K562 (cell line): ENCODE results near the gene ERCC1. TPM values are rescaled to one million over a fixed set of nuclear protein-coding genes. Genes with fewer than 3 reads are reported as not detected.
A peak's percentile ranks its signal among the peaks of the same experiment; 100 is the strongest.

Experiments used
- ATF7 ChIP-seq: fragments of 450-650 bp; IDR thresholded peaks from 2 replicates; pipeline ENCODE4 v1.7.1; 2014; ENCODE audit warnings: mild to moderate bottlenecking, moderate library complexity
- HOXB6 ChIP-seq: fragments of 250-450 bp; sonication (Bioruptor Pico); IDR thresholded peaks from 2 replicates; pipeline ENCODE4 v1.5.1; 2022; ENCODE audit warnings: mild to moderate bottlenecking, borderline replicate concordance
- MAX ChIP-seq: sonication (generic); formaldehyde crosslinking; IDR thresholded peaks from 2 replicates; pipeline ENCODE4 v1.9.0; 2022; ENCODE audit warnings: mild to moderate bottlenecking, missing genetic modification reagents
- MGA ChIP-seq: fragments of 450-650 bp; IDR thresholded peaks from 2 replicates; pipeline ENCODE4 v1.6.1; 2016; ENCODE audit warnings: mild to moderate bottlenecking, moderate library complexity
- MTA1 ChIP-seq: fragments of 450-650 bp; IDR thresholded peaks from 2 replicates; pipeline ENCODE4 v1.6.1; 2017; ENCODE audit warnings: borderline replicate concordance
- MXD1 ChIP-seq: fragments of 250-450 bp; sonication (Bioruptor Pico); IDR thresholded peaks from 2 replicates; pipeline ENCODE4 v1.8.0; 2021; ENCODE audit warnings: borderline replicate concordance, mild to moderate bottlenecking, moderate library complexity; ENCODE audit not compliant: poor library complexity, severe bottlenecking
- POU5F1 ChIP-seq: fragments of 150-350 bp; IDR thresholded peaks from 2 replicates; pipeline ENCODE4 v1.6.1; 2014; ENCODE audit warnings: borderline replicate concordance, low read length, low read depth, mild to moderate bottlenecking; ENCODE audit not compliant: partially characterized antibody
- PRDM10 ChIP-seq: fragments of 450-650 bp; IDR thresholded peaks from 2 replicates; pipeline ENCODE4 v1.6.1; 2018; ENCODE audit not compliant: partially characterized antibody
- TOE1 ChIP-seq, 2 experiments: fragments of 450-650 bp in 1 of 2; sonication (generic) in 1 of 2; formaldehyde crosslinking in 1 of 2; IDR thresholded peaks; 2 replicates each; pipeline versions ENCODE4 v1.7.1 to v1.8.0; 2016 to 2022; ENCODE audit warnings: borderline replicate concordance in 2 of 2, mild to moderate bottlenecking in 2 of 2, antibody characterized with exemption in 1 of 2, inconsistent platforms in 1 of 2, low read depth in 1 of 2, missing genetic modification reagents in 1 of 2, moderate library complexity in 1 of 2
- polyA plus RNA-seq, 8 experiments: library from polyadenylated mRNA; depleted of rRNA in 4 of 8; stranded (reverse) in 5 of 8; unstranded in 3 of 8; fragments of >200 nt; fragmentation: Nextera tagmentation in 2 of 8; fragmentation: Illumina TruSeq in 1 of 8; extraction: Ambion mirVana in 2 of 8; extraction: Trizol in 1 of 8; gene quantifications; 2 replicates each; pipeline versions ENCODE4 v1.2.1 to v1.2.3, GENCODE V29; 2011 to 2014; ENCODE audit warnings: inconsistent platforms in 1 of 8, missing spikeins in 1 of 8
- total RNA-seq, 7 experiments: library from RNA; depleted of rRNA in 6 of 7; stranded (reverse); fragments of >200 nt in 6 of 7; fragmentation: Illumina TruSeq in 2 of 7; extraction: Trizol in 2 of 7; gene quantifications; 2 replicates each; pipeline versions ENCODE4 v1.2.1 to v1.2.3, GENCODE V29; 2011 to 2021; ENCODE audit warnings: low replicate concordance in 1 of 7

ERCC1 gene
- total and polyA plus RNA-seq, 9 of the 15 experiments (the other 6 are each of a cell fraction or from before 2014, with no cell fraction given), result 9.3 to 92.6 (median 60.0) TPM

GRCh38 chr19:45406226-45407090 is 17.3 kb downstream of the ERCC1 start, which contains the start of gene POLR1G (continued):
- peak; percentile 79; the same call in 1 of the 2 replicates for TF ChIP-seq MGA
- TF ChIP-seq MAX (CRISPR knock-in tag), result peak; percentile 97
- TF ChIP-seq TOE1 (IDR thresholded peaks at IDR 0.05; ENCODE audit: borderline replicate concordance), result peak; percentile 100
- no peak for TF ChIP-seq TOE1 (CRISPR knock-in tag; IDR thresholded peaks at IDR 0.05; ENCODE audit: borderline replicate concordance, low read depth)
- no peak for TF ChIP-seq POU5F1
- TF ChIP-seq ATF7, result peak; percentile 100
- TF ChIP-seq MTA1, result no peak
- TF ChIP-seq MXD1 (CRISPR knock-in tag), result peak; percentile 97
- TF ChIP-seq HOXB6, result no peak
- TF ChIP-seq PRDM10, result peak; percentile 100
